Smooth muscle cell of the pulmonary artery (primary cell): ENCODE measurements around the gene VEPH1. TPM values are rescaled to one million over a fixed set of nuclear protein-coding genes. Genes with fewer than 3 reads are reported as not detected.

Source experiments
- total RNA-seq: library from RNA; depleted of rRNA; stranded (reverse); fragments of >200 nt; gene quantifications from 2 replicates; pipeline ENCODE4 v1.2.3, GENCODE V29; 2014

VEPH1 gene
- total RNA-seq, result 33.4 and 72.0 TPM in 2 replicates

GRCh38 chr3:157502916-157503595 lies at the start of gene VEPH1:
VEPH1 (minus strand) TSS chr3:157503416; CDS start chr3:157495349, 8,067 bp downstream.

GRCh38 chr3:157436583-157437291 lies 66.5 kb downstream of the VEPH1 start, which contains the start of gene PTX3:
PTX3 (plus strand) TSS chr3:157436850; CDS start chr3:157436934, 84 bp downstream.

Other genes with a start within 250 kb of the VEPH1 start
- gene PTX3, start 66.6 kb downstream of the VEPH1 start, total RNA-seq, result 1,136 and 1,240 TPM in 2 replicates